ENCODE data around the gene FGD4.

The FGD4 gene

GRCh38 chr12:32466986-32467711, 67.8 kb downstream of the FGD4 start:
- DNase-seq (ENCODE audit: low spot score) = no peak
- Histone ChIP-seq H3K14ac (ENCODE audit: low read length) (no peak overlapping the region), H4K91ac (ENCODE audit: low read depth, low read length, poor library complexity) (no peak overlapping the region), H3K9ac (ENCODE audit: low read depth, low read length, poor library complexity) (no peak overlapping the region), H2BK12ac (ENCODE audit: low read length) (no peak overlapping the region), H3K23ac (ENCODE audit: low read depth, low read length, poor library complexity) (no peak overlapping the region), H3K4me2 (ENCODE audit: insufficient read depth, low read length, poor library complexity, severe bottlenecking) (no peak overlapping the region), H2AK5ac (ENCODE audit: low read depth, low read length) (no peak overlapping the region), H2AFZ (ENCODE audit: low read length) (no peak overlapping the region), H3K4me1 (ENCODE audit: control insufficient read depth in 2 of 2, insufficient read depth in 1 of 2, low read depth in 1 of 2, low read length in 2 of 2) (peaks cover 0 to 1% of the 10 kb centered on the region in 2 donors), H2BK5ac (ENCODE audit: low read length) (no peak overlapping the region), H3K27ac (replicated peaks; ENCODE audit: low read length) (no peak overlapping the region), H3K4ac (ENCODE audit: low read length) (no peak overlapping the region), H3K79me1 (ENCODE audit: low read depth, low read length) (no peaks in the 10 kb centered on the region), H3K36me3 (replicated peaks in 1 of 2; ENCODE audit: control insufficient read depth in 2 of 2, insufficient read depth in 2 of 2, low read length in 2 of 2) (no peaks in the 10 kb centered on the region), H3K9me3 (replicated peaks in 1 of 2; ENCODE audit: control insufficient read depth in 2 of 2, insufficient read depth in 1 of 2, low read depth in 1 of 2, low read length in 2 of 2) (peaks cover 0 to 3% of the 10 kb centered on the region in 2 donors), H2BK15ac (ENCODE audit: low read length) (no peak overlapping the region), H3K18ac (ENCODE audit: low read length) (no peak overlapping the region), H3K27me3 (ENCODE audit: control insufficient read depth in 3 of 3, insufficient read depth in 3 of 3, low read depth in 1 of 3, low read length in 3 of 3) (no peaks in the 10 kb centered on the region), H3K4me3 (ENCODE audit: low read length in 2 of 2) (no peak overlapping the region), H4K8ac (ENCODE audit: low read depth, low read length) (no peak overlapping the region), H2BK120ac (ENCODE audit: low read depth, low read length) (no peak overlapping the region)
- no CpG with 5 or more reads among the region's 2 CpGs for WGBS, 2 donors (ENCODE audit: extremely low coverage in 2 of 2, insufficient read length in 2 of 2, insufficient replicate concordance in 1 of 2)

- H3K14ac ChIP-seq (ENCODE audit: low read length) = no peak overlapping the region
- no peak overlapping the region for H3K4me3 ChIP-seq (ENCODE audit: low read length in 2 of 2)
- H3K4ac ChIP-seq (ENCODE audit: low read length) = no peak overlapping the region
- H2AFZ ChIP-seq (ENCODE audit: low read length) = no peak overlapping the region
- no peak overlapping the region for H3K27ac ChIP-seq (replicated peaks; ENCODE audit: low read length)
- peaks cover 0 to 3% of the 10 kb centered on the region in 2 donors for H3K9me3 ChIP-seq (replicated peaks in 1 of 2; ENCODE audit: control insufficient read depth in 2 of 2, insufficient read depth in 1 of 2, low read depth in 1 of 2, low read length in 2 of 2)
- no peak overlapping the region for H2BK15ac ChIP-seq (ENCODE audit: low read length)
- H4K8ac ChIP-seq (ENCODE audit: low read depth, low read length) = no peak overlapping the region
- no peak overlapping the region for H3K9ac ChIP-seq (ENCODE audit: low read depth, low read length, poor library complexity)
- H3K4me2 ChIP-seq (ENCODE audit: insufficient read depth, low read length, poor library complexity, severe bottlenecking) = no peak overlapping the region
- H2BK5ac ChIP-seq (ENCODE audit: low read length) = no peak overlapping the region
- no peaks in the 10 kb centered on the region for H3K36me3 ChIP-seq (replicated peaks in 1 of 2; ENCODE audit: control insufficient read depth in 2 of 2, insufficient read depth in 2 of 2, low read length in 2 of 2)
- DNase-seq (ENCODE audit: low spot score) = no peak
- no peak overlapping the region for H3K18ac ChIP-seq (ENCODE audit: low read length)
- no peaks in the 10 kb centered on the region for H3K27me3 ChIP-seq (ENCODE audit: control insufficient read depth in 3 of 3, insufficient read depth in 3 of 3, low read depth in 1 of 3, low read length in 3 of 3)
- H3K23ac ChIP-seq (ENCODE audit: low read depth, low read length, poor library complexity) = no peak overlapping the region
- no peaks in the 10 kb centered on the region for H3K79me1 ChIP-seq (ENCODE audit: low read depth, low read length)
- H2BK120ac ChIP-seq (ENCODE audit: low read depth, low read length) = no peak overlapping the region
- no peak overlapping the region for H4K91ac ChIP-seq (ENCODE audit: low read depth, low read length, poor library complexity)
- H3K4me1 ChIP-seq (ENCODE audit: control insufficient read depth in 2 of 2, insufficient read depth in 1 of 2, low read depth in 1 of 2, low read length in 2 of 2) = peaks cover 0 to 1% of the 10 kb centered on the region in 2 donors
- H2BK12ac ChIP-seq (ENCODE audit: low read length) = no peak overlapping the region
- H2AK5ac ChIP-seq (ENCODE audit: low read depth, low read length) = no peak overlapping the region
- no CpG with 5 or more reads among the region's 10 CpGs for WGBS, 2 donors (ENCODE audit: extremely low coverage in 2 of 2, insufficient read length in 2 of 2, insufficient replicate concordance in 1 of 2)
These were observed 68.9 kb downstream of the FGD4 start for GRCh38 chr12:32467959-32468863.

- H3K36me3 ChIP-seq (replicated peaks in 1 of 2; ENCODE audit: control insufficient read depth in 2 of 2, insufficient read depth in 2 of 2, low read length in 2 of 2) = no peaks in the 10 kb centered on the region
- no peak overlapping the region for H4K91ac ChIP-seq (ENCODE audit: low read depth, low read length, poor library complexity)
- DNase-seq (ENCODE audit: low spot score) = no peak
- H3K4me2 ChIP-seq (ENCODE audit: insufficient read depth, low read length, poor library complexity, severe bottlenecking) = no peak overlapping the region
- no peak overlapping the region for H3K18ac ChIP-seq (ENCODE audit: low read length)
- H3K9me3 ChIP-seq (replicated peaks in 1 of 2; ENCODE audit: control insufficient read depth in 2 of 2, insufficient read depth in 1 of 2, low read depth in 1 of 2, low read length in 2 of 2) = peaks cover 0 to 3% of the 10 kb centered on the region in 2 donors
- H2AK5ac ChIP-seq (ENCODE audit: low read depth, low read length) = no peak overlapping the region
- no peaks in the 10 kb centered on the region for H3K27me3 ChIP-seq (ENCODE audit: control insufficient read depth in 3 of 3, insufficient read depth in 3 of 3, low read depth in 1 of 3, low read length in 3 of 3)
- no peak overlapping the region for H4K8ac ChIP-seq (ENCODE audit: low read depth, low read length)
- H2BK5ac ChIP-seq (ENCODE audit: low read length) = no peak overlapping the region
- H2BK120ac ChIP-seq (ENCODE audit: low read depth, low read length) = no peak overlapping the region
- H3K4me1 ChIP-seq (ENCODE audit: control insufficient read depth in 2 of 2, insufficient read depth in 1 of 2, low read depth in 1 of 2, low read length in 2 of 2) = no peaks in the 10 kb centered on the region
- no peak overlapping the region for H2BK15ac ChIP-seq (ENCODE audit: low read length)
- WGBS, 2 donors (ENCODE audit: extremely low coverage in 2 of 2, insufficient read length in 2 of 2, insufficient replicate concordance in 1 of 2) = no CpG with 5 or more reads among the region's 3 CpGs
- H2AFZ ChIP-seq (ENCODE audit: low read length) = no peak overlapping the region
- no peak overlapping the region for H2BK12ac ChIP-seq (ENCODE audit: low read length)
- H3K23ac ChIP-seq (ENCODE audit: low read depth, low read length, poor library complexity) = no peak overlapping the region
- H3K4ac ChIP-seq (ENCODE audit: low read length) = no peak overlapping the region
- no peak overlapping the region for H3K9ac ChIP-seq (ENCODE audit: low read depth, low read length, poor library complexity)
- H3K27ac ChIP-seq (replicated peaks; ENCODE audit: low read length) = no peak overlapping the region
- no peaks in the 10 kb centered on the region for H3K79me1 ChIP-seq (ENCODE audit: low read depth, low read length)
- H3K14ac ChIP-seq (ENCODE audit: low read length) = no peak overlapping the region
- H3K4me3 ChIP-seq (ENCODE audit: low read length in 2 of 2) = no peak overlapping the region
These were observed 71.6 kb downstream of the FGD4 start for GRCh38 chr12:32470936-32471470.

GRCh38 chr12:32471591-32472001, 72.2 kb downstream of the FGD4 start:
- DNase-seq (ENCODE audit: low spot score) = no peak
- no peak overlapping the region for H2AK5ac ChIP-seq (ENCODE audit: low read depth, low read length)
- no peak overlapping the region for H2BK12ac ChIP-seq (ENCODE audit: low read length)
- no peak overlapping the region for H3K4ac ChIP-seq (ENCODE audit: low read length)
- no peak overlapping the region for H2BK5ac ChIP-seq (ENCODE audit: low read length)
- H3K27me3 ChIP-seq (ENCODE audit: control insufficient read depth in 3 of 3, insufficient read depth in 3 of 3, low read depth in 1 of 3, low read length in 3 of 3) = no peaks in the 10 kb centered on the region
- no peak overlapping the region for H3K18ac ChIP-seq (ENCODE audit: low read length)
- H3K27ac ChIP-seq (replicated peaks; ENCODE audit: low read length) = no peak overlapping the region
- no peak overlapping the region for H2BK15ac ChIP-seq (ENCODE audit: low read length)
- no peak overlapping the region for H3K23ac ChIP-seq (ENCODE audit: low read depth, low read length, poor library complexity)
- H3K36me3 ChIP-seq (replicated peaks in 1 of 2; ENCODE audit: control insufficient read depth in 2 of 2, insufficient read depth in 2 of 2, low read length in 2 of 2) = no peaks in the 10 kb centered on the region
- H2AFZ ChIP-seq (ENCODE audit: low read length) = no peak overlapping the region
- H3K9me3 ChIP-seq (replicated peaks in 1 of 2; ENCODE audit: control insufficient read depth in 2 of 2, insufficient read depth in 1 of 2, low read depth in 1 of 2, low read length in 2 of 2) = peaks cover 0 to 3% of the 10 kb centered on the region in 2 donors
- no peak overlapping the region for H4K91ac ChIP-seq (ENCODE audit: low read depth, low read length, poor library complexity)
- no peak overlapping the region for H3K14ac ChIP-seq (ENCODE audit: low read length)
- H3K9ac ChIP-seq (ENCODE audit: low read depth, low read length, poor library complexity) = no peak overlapping the region
- peak overlapping the region in 1 of 2 donors; percentile 22 for H3K4me3 ChIP-seq (ENCODE audit: low read length in 2 of 2)
- no CpG with 5 or more reads among the region's 1 CpG for WGBS, 2 donors (ENCODE audit: extremely low coverage in 2 of 2, insufficient read length in 2 of 2, insufficient replicate concordance in 1 of 2)
- H3K4me1 ChIP-seq (ENCODE audit: control insufficient read depth in 2 of 2, insufficient read depth in 1 of 2, low read depth in 1 of 2, low read length in 2 of 2) = no peaks in the 10 kb centered on the region
- H4K8ac ChIP-seq (ENCODE audit: low read depth, low read length) = no peak overlapping the region
- no peaks in the 10 kb centered on the region for H3K79me1 ChIP-seq (ENCODE audit: low read depth, low read length)
- no peak overlapping the region for H3K4me2 ChIP-seq (ENCODE audit: insufficient read depth, low read length, poor library complexity, severe bottlenecking)
- H2BK120ac ChIP-seq (ENCODE audit: low read depth, low read length) = no peak overlapping the region

Measured in neuronal stem cell (in vitro differentiated cells).